GM18502 (cell line): ENCODE results near the gene FNTB.

Experiments used
- ATAC-seq: cut with Tn5 transposase; IDR thresholded peaks from one replicate; pipeline ENCODE4 v1.9.1; 2021; ENCODE audit warnings: mild to moderate bottlenecking; ENCODE audit not compliant: unreplicated experiment, poor library complexity

Gene FNTB

DNA sequence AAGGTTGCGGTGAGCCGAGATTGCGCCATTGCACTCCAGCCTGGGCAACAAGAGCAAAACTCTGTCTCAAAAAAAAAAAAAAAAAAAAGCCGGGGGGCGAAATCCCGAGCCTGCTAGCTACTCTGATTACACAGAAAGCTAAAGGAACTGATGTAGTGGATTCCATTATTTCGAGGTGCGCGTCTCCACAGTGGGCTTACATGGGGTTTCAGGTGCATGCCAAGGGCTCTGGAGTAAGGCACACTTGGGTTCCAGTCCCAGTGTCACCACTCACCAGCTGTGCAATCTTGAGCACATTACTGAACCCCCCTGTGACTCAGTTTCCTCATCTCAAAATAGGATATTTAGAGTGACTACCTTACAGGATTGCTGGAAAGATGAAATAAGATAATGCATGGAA is 12.9 kb upstream of the FNTB start:
- no peak for ATAC-seq

- ATAC-seq = no peak
These were observed 12.1 kb upstream of the FNTB start for GRCh38 chr14:64974563-64974962.

- ATAC-seq = no peak
These were observed 7.2 kb upstream of the FNTB start for GRCh38 chr14:64979336-64980074.

- ATAC-seq = no peak
These were observed 3.0 kb upstream of the FNTB start for GRCh38 chr14:64983439-64984310.

DNA sequence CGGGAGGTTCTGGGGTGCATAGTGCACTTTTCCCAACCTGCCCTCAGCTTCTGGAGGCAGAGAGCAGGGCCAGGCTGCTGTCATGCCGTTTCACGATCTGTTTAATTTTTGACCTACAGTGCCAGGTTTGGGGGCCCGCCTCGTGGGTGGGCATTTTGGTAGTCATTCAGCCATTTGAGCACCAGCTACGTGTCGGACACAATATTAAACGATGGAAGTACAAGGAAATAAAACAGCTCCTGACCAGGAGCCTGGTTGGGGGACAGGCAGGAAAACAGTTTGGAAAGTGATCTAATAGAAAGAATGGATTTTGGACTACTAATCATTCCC is 708 bp downstream of the FNTB start:
- ATAC-seq = no peak

DNA sequence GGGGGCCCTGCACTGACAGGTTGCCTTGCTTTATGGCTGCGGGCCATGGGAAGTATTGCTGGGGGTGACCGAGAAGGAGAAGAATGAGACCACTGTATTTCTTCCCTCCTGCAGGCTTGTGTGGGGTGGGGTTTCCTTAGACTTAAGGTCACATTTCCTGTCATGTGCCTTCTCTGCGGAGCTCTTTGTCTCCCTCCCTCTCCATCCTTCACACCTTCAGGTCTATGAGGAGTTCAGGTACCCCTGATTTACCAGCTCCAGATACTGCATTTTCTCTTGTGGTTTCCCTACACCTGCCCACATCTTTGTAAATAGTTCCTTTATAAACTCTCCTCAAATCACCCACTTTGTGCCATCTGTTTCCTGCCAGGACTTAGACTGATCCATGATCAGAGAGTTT is 3.6 kb downstream of the FNTB start:
- no peak for ATAC-seq

- no peak for ATAC-seq
These were observed 4.2 kb downstream of the FNTB start for GRCh38 chr14:64990939-64991338.

- ATAC-seq = no peak
These were observed 5.7 kb downstream of the FNTB start for GRCh38 chr14:64992328-64992885.

GRCh38 chr14:64993266-64993930 is 6.7 kb downstream of the FNTB start:
- ATAC-seq = no peak

DNA sequence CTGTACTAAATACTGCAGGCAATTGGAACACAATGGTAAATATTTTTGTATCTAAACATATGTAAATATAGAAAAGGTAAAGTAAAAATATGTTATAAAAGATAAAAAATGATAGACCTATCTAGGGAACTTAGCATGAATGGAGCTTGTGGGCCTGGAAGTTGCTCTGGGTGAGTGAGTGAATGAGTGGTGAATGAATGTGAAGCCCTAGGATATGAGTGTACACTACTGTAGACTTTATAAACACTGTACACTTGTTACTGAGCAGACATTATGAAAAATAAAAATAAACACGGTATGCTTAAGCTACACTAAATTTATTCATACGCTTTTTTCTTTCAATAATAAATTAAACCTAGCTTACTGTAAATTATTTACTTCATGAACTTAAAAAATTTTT is 7.8 kb downstream of the FNTB start:
- ATAC-seq = no peak

- ATAC-seq = no peak
These were observed 8.6 kb downstream of the FNTB start for GRCh38 chr14:64995291-64995690.

DNA sequence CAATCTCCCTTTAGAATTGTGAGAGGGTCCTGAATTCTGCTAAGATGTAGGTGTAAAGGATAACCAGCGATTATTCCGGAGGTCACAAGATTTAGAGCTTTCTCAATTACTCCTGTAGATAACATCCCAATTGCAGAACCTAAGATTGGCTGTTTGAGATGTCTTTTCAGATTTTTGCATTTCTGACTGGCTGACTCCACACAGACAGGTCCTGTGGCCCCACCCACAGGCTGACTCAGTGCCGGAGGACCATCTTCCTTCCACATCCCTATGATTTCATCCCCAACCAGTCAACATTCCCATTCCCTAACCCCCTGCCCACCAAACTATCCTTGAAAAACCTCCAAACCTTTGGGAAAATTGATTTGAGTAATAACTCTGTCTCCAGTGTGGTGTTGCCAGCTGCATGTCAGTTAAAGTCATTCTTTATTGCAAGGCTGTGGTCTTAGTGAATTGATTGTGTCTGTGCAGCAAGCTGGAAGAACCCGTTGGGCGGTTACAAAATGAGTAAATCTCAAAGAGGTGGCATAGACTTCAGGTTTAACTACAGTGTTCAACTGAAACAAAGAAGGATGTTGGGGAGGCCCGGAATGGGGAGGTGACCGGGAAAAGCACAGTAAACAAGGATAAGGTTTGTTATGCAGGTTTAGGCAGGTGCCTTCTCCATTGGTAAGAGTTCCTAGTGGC is 10.6 kb downstream of the FNTB start:
- no peak for ATAC-seq

DNA sequence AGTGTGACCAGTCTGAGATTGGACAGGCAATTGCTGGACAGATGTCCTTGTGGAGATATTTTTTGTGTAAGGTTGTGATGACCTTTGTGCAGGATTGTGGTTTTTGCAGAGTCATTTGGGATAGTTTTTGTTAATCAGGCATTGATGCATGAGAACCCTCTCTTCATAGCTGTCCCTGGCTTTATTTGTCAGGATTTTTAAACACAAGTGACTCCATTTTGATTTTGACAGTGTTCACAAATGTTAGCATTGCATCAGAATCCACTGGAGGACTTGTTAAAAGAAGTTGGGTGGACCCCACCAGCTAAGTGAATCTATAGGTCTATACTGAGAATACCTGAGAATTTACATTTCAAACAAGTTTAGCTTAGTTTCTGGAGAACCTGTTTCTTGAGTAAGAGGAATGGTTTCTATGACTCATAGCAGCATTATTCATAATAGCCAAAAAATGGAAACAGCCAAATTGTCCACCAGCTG is 11.8 kb downstream of the FNTB start:
- peak; percentile 42 for ATAC-seq

DNA sequence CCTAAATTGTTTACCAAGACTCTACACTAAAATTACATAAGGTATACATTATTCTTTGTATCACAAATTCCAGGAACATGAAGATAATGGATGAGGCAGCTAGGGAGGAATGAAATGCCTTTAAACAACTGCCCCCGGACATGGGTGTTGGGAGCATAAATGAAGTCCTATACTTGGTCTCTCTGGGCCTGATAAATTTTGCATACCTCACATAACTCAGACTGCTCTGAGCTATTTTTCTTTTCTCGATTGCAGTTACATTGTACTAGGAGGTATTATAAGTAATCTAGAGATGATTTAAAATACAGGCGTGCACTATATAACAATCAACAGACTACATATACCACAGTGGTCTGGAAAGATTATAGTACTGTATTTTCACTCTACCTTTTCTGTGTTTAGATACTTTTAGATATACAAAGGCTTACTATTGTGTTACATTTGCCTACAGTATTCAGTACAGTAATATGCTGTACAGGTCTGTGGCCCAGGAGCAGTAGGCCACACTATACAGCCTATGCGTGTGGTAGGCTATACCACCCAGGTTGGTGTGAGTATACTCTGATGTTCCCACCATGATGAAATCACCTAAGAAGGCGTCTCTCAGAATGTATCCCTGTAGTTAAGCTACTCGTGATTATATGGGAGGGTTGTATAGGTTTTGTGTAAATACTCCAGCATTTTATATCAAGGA is 14.3 kb downstream of the FNTB start:
- no peak for ATAC-seq

DNA sequence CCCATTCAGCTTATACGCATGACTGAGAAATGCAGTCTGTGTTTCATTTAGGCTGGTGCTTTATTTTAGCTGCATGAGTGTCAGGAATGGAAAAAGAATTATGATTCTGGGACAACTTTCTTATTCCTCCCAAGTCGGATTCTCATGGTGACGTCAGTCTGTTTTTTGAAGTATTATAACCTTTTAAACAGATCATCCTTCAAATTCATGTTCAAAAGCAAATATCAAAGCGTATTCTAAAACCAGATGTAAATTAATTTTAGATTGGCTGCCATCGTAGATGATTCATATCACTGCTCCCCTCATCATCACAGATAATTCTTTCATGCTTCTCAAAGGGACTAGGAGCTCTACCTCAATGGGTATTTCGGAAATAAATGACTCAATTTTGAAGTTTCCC is 15.0 kb downstream of the FNTB start:
- ATAC-seq = no peak

DNA sequence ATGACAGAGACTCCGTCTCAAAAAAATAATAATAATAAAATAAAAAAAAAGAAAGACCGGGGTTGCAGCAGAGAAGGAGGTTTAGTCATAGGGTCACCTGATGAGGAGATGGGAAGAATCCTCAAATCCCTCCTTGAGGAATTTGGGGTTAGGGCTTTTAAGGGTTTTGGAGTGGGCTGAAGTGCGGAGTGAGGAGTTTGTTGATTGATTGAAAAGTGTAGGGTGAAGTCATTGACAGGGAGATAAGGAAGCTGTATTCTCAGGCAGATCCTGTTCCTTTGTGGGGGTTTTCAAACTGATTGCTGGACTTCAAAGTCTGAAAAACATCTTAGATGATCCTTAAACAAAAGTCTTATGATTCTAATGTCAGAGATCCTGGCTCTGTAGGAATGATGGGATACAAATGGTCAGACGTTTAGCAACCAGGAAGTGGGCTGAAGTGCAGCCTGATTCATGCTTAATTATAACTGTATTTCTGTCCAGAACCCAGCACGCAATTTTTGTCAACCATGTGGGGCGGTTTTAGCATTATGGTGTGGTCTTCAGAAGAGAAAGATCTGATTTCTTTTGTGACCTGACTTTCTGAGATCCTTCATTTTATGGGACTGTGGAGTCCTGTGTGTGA is 16.0 kb downstream of the FNTB start:
- no peak for ATAC-seq

GRCh38 chr14:65003394-65003793 is 16.7 kb downstream of the FNTB start:
- ATAC-seq = peak; percentile 71

DNA sequence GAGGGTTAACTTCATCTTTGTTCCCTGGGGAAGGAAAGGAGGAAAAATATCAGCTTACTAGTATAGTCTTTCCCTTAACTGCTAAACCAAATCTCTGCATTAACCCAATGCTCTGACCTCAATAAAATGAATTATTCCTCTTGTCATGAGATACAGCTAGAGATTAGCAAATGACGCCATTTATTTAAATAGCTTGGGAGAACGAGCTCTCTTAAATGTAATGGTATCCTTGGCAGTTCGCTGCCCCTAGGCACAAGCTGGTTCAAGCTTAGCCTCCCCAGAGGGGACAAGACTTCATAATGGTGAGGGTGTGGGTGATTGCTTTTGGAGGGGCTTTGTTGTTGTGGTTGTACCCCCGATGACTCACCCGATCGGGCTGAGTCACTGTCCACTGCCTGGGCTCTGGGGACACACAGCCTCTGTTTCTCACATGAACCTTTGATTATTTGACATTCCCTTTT is 19.6 kb downstream of the FNTB start:
- no peak for ATAC-seq

DNA sequence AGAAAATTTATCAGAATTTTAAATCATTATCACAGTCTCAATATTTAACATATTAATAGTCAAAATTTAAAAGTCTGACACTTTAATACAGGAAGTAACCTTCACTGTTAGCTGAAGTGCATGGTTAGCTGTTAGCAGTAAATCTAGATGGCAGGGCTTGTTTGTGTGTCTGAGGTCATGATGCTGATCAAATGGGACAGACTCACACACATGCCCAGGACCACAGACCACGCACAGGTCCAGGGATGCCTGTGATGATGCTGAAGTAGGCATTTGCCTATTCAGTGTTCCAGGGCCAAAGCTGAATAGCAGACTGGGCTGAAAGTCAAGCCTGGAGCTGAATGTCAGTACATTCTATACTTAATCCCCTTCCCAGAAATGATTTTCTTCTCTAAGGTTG is 20.5 kb downstream of the FNTB start:
- no peak for ATAC-seq
